GM15510 (cell line): ENCODE data around the gene FNTB.

ENCODE experiments used
- POLR2A ChIP-seq: IDR thresholded peaks from 3 replicates; pipeline ENCODE4 v1.6.1; 2011; ENCODE audit warnings: borderline replicate concordance; ENCODE audit not compliant: insufficient read length; ENCODE audit errors: extremely low read depth

The FNTB gene

GRCh38 chr14:65098586-65098985 lies 111.9 kb downstream of the FNTB start:
- TF ChIP-seq POLR2A = no peak

GRCh38 chr14:65100922-65101541 lies 114.3 kb downstream of the FNTB start:
- no peak for TF ChIP-seq POLR2A

- TF ChIP-seq POLR2A = no peak
These were observed 115.1 kb downstream of the FNTB start for GRCh38 chr14:65101631-65102440.

GRCh38 chr14:65102441-65103149 lies 115.9 kb downstream of the FNTB start, which contains the start of gene MAX:
Gene MAX, minus strand, starts transcription at chr14:65102517. Its CDS starts 178 bp downstream, at chr14:65102339.
- peak; percentile 68 for TF ChIP-seq POLR2A

GRCh38 chr14:65103150-65103760 lies 116.6 kb downstream of the FNTB start:
- no peak for TF ChIP-seq POLR2A

- TF ChIP-seq POLR2A = no peak
These were observed 118.1 kb downstream of the FNTB start for GRCh38 chr14:65104791-65105190.

GRCh38 chr14:65106316-65106715 lies 119.6 kb downstream of the FNTB start:
- no peak for TF ChIP-seq POLR2A

- TF ChIP-seq POLR2A = no peak
These were observed 120.0 kb downstream of the FNTB start for GRCh38 chr14:65106736-65107135.

GRCh38 chr14:65107200-65107599 lies 120.5 kb downstream of the FNTB start:
- TF ChIP-seq POLR2A = no peak

GRCh38 chr14:65109357-65109756 lies 122.7 kb downstream of the FNTB start:
- no peak for TF ChIP-seq POLR2A

- no peak for TF ChIP-seq POLR2A
These were observed 123.8 kb downstream of the FNTB start for GRCh38 chr14:65110525-65110924.
